Activated naive CD4-positive, alpha-beta T cell treated with anti-CD3 and anti-CD28 coated beads, Interleukin-2, amount 50 U/mL, for 72 hours (primary cell): ENCODE measurements around the gene SEMA4D. TPM values are rescaled to one million over a fixed set of nuclear protein-coding genes. Genes with fewer than 3 reads are reported as not detected.
A peak's percentile ranks its signal among the peaks of the same experiment; 100 is the strongest.

Source experiments
- ATAC-seq, 2 donors: fragments of 150-1000 bp; cut with Tn5 transposase; 2 replicates each; pipeline ENCODE4 v1.10.0; 2021; ENCODE audit warnings: mild to moderate bottlenecking in 2 of 2, moderate library complexity in 2 of 2
- DNase-seq, 2 donors: peaks; one replicate each; pipeline ENCODE4 v3.0.0; 2021 to 2022; ENCODE audit warnings: low spot score in 2 of 2
- H3K27ac Mint-ChIP-seq, 2 donors: one replicate each; pipeline ENCODE4 v1.8.0; 2022; ENCODE audit warnings: mild to moderate bottlenecking in 2 of 2, mixed read lengths in 2 of 2
- H3K36me3 Mint-ChIP-seq, 2 donors: one replicate each; pipeline ENCODE4 v1.8.0; 2022; ENCODE audit warnings: mixed read lengths in 2 of 2
- H3K9me3 Mint-ChIP-seq, 2 donors: one replicate each; pipeline ENCODE4 v1.8.0; 2022; ENCODE audit warnings: mixed read lengths in 2 of 2
- total RNA-seq, 2 donors: library from RNA; stranded (reverse); gene quantifications; one replicate each; pipeline ENCODE4 v1.2.3, GENCODE V29; 2022

The SEMA4D gene
- total RNA-seq, 2 donors from 2014 or later, result 211 to 278 TPM

DNA sequence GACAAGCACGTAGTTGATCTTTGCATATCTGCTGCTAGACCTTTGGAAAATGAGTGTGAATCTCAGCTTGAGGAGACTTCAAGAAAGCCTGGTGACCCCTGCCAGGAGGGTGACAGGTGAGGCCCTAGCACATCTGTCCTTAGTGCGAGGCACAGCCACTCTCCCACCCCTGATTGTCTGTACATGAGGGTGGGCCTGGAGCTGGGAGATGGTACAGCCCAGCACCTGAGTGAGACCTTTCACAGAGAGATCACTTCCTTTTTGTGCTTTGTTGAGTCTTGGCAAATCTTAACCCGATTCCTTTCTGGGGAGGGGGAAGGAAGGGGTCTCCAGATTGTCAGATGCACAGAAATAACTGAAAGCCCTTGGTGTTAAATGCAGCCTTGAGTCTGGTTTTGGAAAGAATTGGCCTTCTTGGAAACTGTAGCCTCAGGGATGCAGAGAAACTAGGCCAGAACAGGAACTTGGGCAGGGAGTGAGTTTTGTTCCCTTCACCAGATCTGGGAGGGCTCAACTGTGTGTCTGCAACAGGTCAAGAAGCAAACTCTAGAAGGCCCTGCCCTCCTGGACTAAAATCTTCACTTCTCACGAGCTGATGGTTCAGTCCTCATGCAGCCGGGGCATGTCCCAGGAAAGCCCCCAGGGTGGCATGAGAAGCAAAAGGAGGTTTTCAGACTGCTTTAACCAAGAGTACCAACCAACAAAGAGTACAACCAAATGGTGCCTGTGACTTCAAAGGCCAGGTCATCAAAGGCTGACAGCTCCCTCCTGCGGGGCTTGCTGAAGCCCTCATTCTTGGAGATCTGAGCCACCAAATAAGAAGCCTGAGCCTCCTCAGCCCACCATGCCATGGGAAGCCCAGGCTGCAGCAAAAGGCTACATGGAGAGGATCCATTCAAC lies 20.8 kb upstream of the SEMA4D start:
- Mint-ChIP-seq H3K36me3 (no peaks in the 10 kb centered on the region), H3K27ac (peak overlapping the region in 1 of 2 donors; percentile 42), H3K9me3 (no peaks in the 10 kb centered on the region)
- ATAC-seq (no peak), DNase-seq (no peak)

DNA sequence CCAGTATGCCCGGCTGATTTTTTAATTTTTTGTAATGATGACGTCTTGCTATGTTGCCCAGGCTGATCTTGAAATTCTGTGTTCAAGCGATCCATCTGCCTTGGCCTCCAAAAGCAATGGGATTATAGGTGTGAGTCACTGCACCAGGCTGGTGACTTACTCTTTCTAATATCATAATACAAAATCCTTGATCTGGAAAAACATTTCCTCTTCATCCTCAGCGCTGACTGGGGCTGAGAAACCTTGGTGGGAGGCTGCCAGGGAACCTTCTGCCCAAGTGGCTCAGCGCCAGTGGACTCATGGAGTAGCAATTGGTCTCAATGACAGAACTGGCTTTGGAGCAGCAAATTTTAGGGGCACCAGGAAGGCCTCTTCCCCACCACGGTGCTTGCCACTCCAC lies 17.5 kb upstream of the SEMA4D start:
- H3K36me3 Mint-ChIP-seq, result no peaks in the 10 kb centered on the region
- no peak for DNase-seq
- no peak overlapping the region for H3K27ac Mint-ChIP-seq
- peaks cover 0 to 3% of the 10 kb centered on the region in 2 donors for H3K9me3 Mint-ChIP-seq
- ATAC-seq, result no peak

DNA sequence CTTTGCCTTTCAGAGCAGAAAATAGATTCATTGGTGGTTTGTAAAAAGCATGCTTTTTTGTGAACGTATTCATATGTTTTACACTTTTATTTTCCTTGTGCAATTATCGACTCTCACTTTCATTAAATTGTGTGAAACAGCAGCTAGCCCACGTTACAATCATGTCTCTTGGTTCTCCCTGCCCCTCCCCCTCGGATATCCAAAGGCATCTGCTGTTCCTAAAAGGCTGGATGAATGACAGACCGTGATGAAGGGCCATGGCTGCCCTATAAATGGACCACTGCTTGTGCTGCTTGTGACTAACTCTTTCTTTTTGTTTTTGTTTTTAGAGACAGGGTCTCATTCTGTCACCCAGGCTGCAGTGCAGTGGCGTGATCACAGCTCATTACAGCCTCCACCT lies 17.0 kb upstream of the SEMA4D start:
- H3K9me3 Mint-ChIP-seq, result peaks cover 0 to 7% of the 10 kb centered on the region in 2 donors
- no peaks in the 10 kb centered on the region for H3K36me3 Mint-ChIP-seq
- ATAC-seq (no peak), DNase-seq (no peak)
- H3K27ac Mint-ChIP-seq, result peak overlapping the region in 1 of 2 donors; percentile 48

DNA sequence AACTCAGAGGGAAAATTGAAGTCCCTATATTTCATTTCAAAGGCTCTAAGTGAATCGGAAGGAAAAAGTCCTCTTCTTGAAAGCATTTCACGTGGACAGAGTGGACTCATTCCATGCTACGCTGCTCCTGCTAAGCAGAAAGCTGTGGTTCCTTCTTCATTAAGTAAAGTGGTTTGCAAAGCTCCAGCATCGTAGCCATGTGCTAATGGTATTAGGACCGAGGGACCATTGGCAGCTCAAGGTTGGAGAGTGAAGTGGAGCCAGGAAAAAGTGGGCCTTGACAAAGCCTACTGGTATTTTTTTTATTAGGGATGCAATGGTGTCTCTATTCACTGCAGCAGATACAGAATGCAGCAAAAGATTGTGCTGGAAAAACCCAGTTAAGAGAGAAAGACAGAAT lies 16.4 kb upstream of the SEMA4D start:
- Mint-ChIP-seq H3K36me3 (no peaks in the 10 kb centered on the region), H3K27ac (no peak overlapping the region), H3K9me3 (peaks cover 1 to 10% of the 10 kb centered on the region in 2 donors)
- ATAC-seq, result no peak
- DNase-seq, result no peak

DNA sequence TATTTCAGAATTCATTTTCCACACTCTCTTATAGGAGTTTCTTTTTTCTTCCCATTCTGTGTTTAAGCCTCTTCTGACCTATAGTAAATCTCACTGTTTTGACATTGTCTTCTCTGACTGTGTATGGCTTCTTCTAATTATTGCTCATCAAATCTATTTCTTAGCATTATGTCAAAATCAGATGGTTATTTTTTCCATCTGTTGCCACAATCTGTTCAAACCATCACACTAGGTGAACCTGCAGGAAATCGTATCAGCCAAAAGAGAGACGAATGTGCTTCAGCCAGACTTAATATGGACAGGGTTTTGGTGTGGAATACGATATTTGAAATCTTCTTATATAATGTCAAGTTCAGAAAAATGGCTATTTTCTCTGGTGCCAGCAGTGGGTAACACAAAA lies 15.9 kb upstream of the SEMA4D start:
- no peak for DNase-seq
- Mint-ChIP-seq H3K27ac (no peak overlapping the region), H3K9me3 (peaks cover 5 to 10% of the 10 kb centered on the region in 2 donors), H3K36me3 (no peaks in the 10 kb centered on the region)
- no peak for ATAC-seq

DNA sequence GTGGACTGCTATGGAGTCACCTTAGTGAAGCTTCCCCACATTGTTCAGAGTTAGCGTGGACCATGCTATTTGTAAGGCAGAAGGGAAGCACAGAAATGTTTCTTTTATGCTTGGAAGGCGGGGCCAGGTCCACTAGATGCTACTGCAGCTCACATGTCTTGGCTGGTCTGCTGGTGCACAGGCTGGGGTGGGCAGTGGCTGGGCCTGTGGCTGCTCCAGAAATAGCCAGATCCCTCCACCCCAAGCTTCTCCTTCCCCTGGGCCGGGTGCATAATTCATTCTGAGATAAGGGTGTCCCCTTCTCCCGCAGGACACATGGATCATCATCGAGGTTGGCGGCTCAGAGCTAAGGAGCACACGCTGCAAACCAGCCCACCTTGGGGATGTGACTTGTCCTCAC lies 14.5 kb upstream of the SEMA4D start:
- Mint-ChIP-seq H3K9me3 (peaks cover 5 to 10% of the 10 kb centered on the region in 2 donors), H3K27ac (no peak overlapping the region), H3K36me3 (no peaks in the 10 kb centered on the region)
- ATAC-seq (no peak), DNase-seq (no peak)

DNA sequence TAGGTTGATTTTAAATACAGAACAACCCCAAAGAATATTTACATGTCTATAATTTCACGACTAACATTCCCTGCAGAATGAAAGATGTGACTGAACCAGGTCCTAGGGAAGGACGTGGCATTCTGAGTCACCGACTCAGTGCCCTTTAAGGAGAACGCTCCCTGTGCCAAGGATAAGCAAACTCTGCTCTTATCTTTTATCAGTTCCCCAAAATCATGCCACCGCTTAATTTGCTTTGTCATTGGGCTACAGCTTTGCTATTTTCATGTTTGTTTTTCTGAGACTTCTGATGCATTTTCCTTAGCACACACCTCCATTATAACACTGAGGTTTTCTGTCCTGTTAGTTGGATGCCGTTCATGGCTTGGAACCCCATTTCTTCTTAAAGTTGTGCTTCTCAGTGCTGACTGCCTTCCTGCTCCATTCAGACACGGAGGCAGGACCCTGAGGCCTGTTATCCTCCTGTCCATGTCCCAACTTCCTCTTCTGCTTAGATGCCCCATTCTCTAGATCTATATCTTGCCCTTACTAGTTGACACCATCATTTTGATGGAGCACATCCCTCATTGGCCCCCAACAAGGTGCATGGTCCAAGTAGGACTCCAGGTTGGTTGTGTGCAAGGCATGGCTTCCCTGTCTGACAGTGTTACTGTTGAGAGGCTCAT lies 11.2 kb upstream of the SEMA4D start:
- no peaks in the 10 kb centered on the region for H3K36me3 Mint-ChIP-seq
- no peak for DNase-seq
- H3K9me3 Mint-ChIP-seq, result peaks cover 5 to 10% of the 10 kb centered on the region in 2 donors
- ATAC-seq, result peak in 1 of 2 donors; percentile 55
- H3K27ac Mint-ChIP-seq, result peak overlapping the region in 1 of 2 donors; percentile 39

DNA sequence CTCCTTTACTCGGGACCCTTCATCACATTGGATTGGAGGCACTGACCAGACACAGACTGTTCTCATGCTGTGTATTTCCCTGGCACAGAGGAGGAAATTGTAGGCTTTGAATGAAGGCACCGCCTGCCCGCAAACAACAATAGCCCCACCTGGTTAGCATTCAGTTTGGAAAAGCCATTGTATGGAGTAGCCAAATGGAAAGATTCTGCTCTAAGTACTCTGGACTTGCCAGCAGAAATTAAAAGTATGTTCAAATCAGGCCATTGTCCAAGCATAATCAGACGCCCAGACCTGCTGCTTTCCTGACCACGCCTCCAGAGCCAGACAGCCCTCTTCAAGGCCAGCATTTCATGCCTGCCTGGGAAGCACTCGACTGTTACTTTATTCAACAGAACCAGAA lies 8.0 kb upstream of the SEMA4D start:
- DNase-seq, result no peak
- Mint-ChIP-seq H3K36me3 (no peaks in the 10 kb centered on the region), H3K27ac (no peak overlapping the region), H3K9me3 (peaks cover 5 to 10% of the 10 kb centered on the region in 2 donors)
- no peak for ATAC-seq

DNA sequence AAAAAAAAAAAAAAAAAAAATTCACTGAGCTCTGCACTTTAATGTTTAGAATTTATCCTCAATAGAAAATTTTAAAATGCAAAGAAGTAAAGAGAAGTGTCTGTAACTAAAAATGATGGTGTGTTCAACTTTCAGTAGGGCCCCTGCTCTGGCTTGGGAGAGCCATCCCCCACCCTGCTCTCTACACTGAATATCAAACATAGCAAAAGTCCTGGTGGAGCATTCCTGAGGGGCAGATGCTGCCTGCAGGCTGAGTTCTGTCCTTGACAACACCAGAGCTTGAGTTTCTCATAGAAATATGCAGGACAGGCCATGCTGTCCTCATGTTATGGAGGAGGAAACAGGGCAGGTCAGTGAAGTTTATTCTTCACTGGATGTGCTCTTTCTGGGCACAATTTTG lies 7.1 kb upstream of the SEMA4D start:
- Mint-ChIP-seq H3K27ac (no peak overlapping the region), H3K36me3 (no peaks in the 10 kb centered on the region), H3K9me3 (peaks cover 4 to 5% of the 10 kb centered on the region in 2 donors)
- ATAC-seq, result no peak
- no peak for DNase-seq

DNA sequence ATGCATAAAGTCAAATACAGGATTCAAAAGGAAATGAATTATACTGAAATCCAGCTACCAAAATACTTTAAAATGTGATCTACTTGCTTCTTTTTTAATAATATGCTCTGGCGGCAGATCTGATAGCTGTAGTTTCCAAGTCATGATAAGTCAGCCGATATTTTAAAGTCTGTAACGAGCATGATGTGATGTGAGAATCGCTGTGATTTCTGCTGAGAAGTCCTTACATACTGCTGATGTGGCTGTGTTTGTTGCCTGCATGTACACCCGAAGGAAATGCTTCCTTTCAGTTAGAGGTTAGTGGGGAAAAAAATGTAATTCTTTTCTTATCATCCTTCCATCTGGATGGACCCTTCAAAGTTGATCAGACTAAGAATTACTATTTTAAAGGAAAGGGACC lies 4.8 kb upstream of the SEMA4D start:
- ATAC-seq, result no peak
- H3K27ac Mint-ChIP-seq, result peak overlapping the region in 1 of 2 donors; percentile 92
- no peaks in the 10 kb centered on the region for H3K9me3 Mint-ChIP-seq
- no peaks in the 10 kb centered on the region for H3K36me3 Mint-ChIP-seq
- no peak for DNase-seq

DNA sequence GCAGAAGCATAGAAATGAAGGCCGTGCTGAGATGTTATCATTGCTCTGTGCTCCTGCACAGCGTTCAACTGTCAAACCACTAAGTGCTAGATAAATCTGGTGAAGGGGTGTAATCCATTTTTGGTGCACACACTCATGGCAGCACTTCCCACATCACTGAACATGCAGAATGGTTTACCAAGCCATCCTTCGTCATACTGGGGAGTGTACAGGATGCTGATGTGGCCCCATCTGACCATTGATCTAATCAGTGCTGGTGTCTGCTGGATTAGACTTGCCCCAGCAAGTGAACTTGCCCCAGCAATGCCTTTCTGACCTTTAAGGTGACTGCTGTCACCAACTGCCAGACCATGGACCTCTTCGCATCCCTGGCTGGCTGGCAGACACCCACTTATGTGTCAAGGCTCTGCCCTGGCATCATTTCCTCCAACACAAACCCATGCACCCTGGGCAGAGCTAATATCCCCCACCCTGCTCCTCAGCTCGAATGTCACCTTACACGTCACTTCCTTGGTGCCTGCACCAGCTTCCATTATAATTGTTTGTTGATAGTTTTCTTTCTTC lies 4.2 kb upstream of the SEMA4D start:
- peak in 1 of 2 donors; percentile 77 for DNase-seq
- H3K27ac Mint-ChIP-seq, result peak overlapping the region in 1 of 2 donors; percentile 92

DNA sequence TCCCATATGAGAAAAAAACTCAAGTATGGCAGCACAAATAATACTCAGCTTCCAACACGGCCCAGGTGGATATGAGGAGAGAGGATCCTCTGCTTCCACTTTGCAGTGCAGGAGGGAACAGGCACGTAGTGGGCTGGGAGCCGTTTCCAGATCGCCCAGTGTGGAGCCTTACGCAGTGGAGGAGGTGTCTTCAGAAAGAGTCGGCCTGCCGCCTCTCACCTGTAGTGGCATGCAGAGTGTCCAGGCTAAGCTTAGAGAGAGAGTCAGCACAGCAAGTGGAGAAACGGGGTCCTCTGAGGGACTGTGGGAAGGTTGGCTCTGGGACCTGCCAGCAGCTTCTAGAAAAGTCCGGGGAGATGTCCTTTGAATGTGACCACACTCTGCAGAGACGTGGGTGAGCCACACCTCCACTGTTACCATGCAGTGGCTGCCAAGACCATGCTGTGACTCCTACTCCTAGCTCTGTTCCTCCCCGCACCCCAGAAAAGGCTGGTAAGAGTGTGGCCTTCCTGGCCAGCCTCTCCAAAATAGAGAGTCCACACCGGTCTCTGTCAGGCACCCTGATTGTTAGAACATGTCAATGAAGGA lies 3.5 kb upstream of the SEMA4D start:
- ATAC-seq (no peak), DNase-seq (no peak)
- Mint-ChIP-seq H3K36me3 (peaks cover 9% of the 10 kb centered on the region in 2 donors), H3K9me3 (no peaks in the 10 kb centered on the region), H3K27ac (peak overlapping the region in 1 of 2 donors; percentile 92)

More for the DNA sequence above, 4.2 kb upstream of the SEMA4D start:
- Mint-ChIP-seq H3K36me3 (peaks cover 2% of the 10 kb centered on the region in 2 donors), H3K9me3 (no peaks in the 10 kb centered on the region)
- ATAC-seq, result peak in 1 of 2 donors; percentile 79

DNA sequence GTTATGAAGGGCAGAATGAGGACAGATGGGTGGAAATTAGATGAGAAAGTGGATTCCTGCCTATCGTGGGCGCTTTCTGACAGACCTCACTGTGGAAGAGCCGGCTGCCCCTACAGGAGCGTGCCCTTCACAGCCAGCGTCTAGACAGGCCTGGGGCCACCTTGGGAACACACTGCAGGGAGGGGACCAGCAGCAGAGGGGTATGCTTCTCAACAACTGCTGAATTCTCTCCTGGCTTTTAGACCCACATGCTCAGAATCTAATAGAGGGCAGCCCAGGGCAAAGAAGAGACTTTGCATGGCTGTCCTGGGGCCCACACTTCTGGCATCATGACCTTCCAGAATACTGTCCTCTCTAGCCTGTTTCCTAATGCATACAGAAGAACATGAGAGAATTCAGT lies 2.1 kb upstream of the SEMA4D start:
- DNase-seq (no peak), ATAC-seq (no peak)
- Mint-ChIP-seq H3K36me3 (peaks cover 11 to 21% of the 10 kb centered on the region in 2 donors), H3K27ac (no peak overlapping the region), H3K9me3 (no peaks in the 10 kb centered on the region)

DNA sequence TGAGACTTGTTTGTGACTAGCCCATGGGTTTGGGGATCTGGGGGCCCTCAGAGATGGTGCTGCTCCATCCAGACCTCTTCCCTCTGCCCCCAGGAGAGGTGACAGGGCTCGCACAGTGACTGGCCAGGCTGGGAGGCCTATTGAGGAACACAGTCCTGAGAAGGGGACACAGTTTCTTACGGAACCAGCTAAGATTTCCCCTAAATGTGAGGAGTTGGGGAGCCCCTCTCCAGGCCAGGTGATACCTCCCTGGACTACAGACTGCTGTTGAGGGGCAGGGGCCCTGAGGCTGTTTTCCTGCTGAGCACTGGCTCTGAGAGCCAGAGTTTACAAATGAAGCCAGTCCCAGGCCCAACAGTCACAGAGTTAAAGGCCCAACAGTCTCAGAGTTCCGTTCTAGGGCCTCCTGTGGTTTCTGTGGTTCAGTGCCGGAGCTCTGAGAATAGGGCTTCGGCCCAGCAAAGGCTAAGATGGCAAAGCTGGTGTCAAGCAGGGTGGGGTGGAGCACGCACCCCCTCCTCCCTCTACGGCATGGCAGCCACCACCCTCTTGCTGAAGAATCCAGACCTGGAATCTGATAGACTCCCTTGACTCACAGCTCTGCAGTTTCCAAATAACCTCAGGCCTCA lies 1.1 kb upstream of the SEMA4D start:
- ATAC-seq, result peak; percentile 27 to 36
- no peak for DNase-seq
- Mint-ChIP-seq H3K36me3 (peaks cover 11 to 30% of the 10 kb centered on the region in 2 donors), H3K9me3 (no peaks in the 10 kb centered on the region), H3K27ac (peak overlapping the region; percentile 83 to 87)

DNA sequence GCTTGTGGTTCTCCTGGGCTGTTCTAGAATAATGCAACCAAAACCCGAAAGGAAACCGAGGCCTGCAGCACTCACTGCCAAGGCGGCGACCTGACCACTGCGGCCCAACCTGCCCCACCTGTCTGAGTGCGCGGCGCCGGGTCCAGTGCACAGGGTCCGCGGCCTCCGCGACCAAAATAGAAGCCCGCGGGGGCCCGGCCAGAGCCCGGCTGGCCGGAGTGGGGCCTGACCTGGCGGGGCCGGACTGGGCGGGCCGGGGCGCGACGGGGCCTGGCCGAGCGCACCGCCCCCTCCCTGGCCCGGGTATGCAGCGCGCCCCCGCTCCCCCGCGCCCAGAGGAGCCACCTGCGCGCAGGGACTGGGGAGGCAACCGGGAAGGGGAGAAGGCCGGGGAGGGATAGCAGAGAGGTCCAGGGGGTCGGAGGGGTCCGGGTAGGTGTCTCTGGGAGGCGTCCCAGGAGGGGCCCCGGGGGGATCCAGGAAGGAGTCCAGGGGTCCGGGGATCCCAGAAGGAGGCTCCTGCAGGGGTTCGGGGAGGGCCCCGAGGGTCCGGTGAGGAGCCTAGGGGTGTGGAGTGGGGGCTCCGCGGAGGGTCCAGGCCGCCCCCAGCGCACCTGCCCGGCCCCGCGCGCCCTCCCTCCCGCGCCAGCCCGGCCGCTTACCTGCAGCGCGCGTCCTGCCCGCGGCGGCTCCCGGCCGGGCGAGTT lies 503 bp downstream of the SEMA4D start:
- DNase-seq, result no peak
- H3K27ac Mint-ChIP-seq, result peak overlapping the region; percentile 91 to 97
- no peaks in the 10 kb centered on the region for H3K9me3 Mint-ChIP-seq
- peaks cover 11 to 37% of the 10 kb centered on the region in 2 donors for H3K36me3 Mint-ChIP-seq
- peak; percentile 15 to 29 for ATAC-seq
